HCT116 (cell line): Measurements from ENCODE around the gene PPP3R1. TPM values are rescaled to one million over a fixed set of nuclear protein-coding genes. Genes with fewer than 3 reads are reported as not detected.

ENCODE experiments used
- ATAC-seq: fragments of 200-7000 bp; cut with Tn5 transposase; 2 replicates; pipeline ENCODE4 v1.9.1; 2020; ENCODE audit warnings: mild to moderate bottlenecking, moderate library complexity
- BruUV-seq: library from RNA; stranded (reverse); fragments of 400-500 nt; replicated peaks from 2 replicates; lab custom pipeline; 2021; lab: Mats Ljungman, UMichigan
- CTCF ChIA-PET: fragments of 300-600 bp; sonication (Branson Sonifier 250); formaldehyde crosslinking; loops from one replicate; lab custom pipeline; 2021; ENCODE audit warnings: antibody characterized with exemption; lab: Charles Lee
- POLR2A ChIA-PET: fragments of 300-600, 350-600 bp; sonication (Branson Sonifier 250); formaldehyde crosslinking; loops from one replicate; lab custom pipeline; 2021; ENCODE audit warnings: antibody characterized with exemption; lab: Charles Lee
- RAD21 ChIA-PET, 2 experiments: fragments of 300-600 bp; sonication (Branson Sonifier 250); formaldehyde crosslinking; loops; one replicate each; lab custom pipeline; 2023; ENCODE audit warnings: low total read pairs in 2 of 2; ENCODE audit not compliant: uncharacterized antibody in 2 of 2, unreplicated experiment in 2 of 2, low non-redundant PET in 1 of 2; lab: Charles Lee
- DNase-seq: peaks from one replicate; pipeline ENCODE4 v3.0.0-alpha.2; 2010; ENCODE audit warnings: low read depth, low spot score
- H2AFZ ChIP-seq: fragments of 200-600 bp; shearing (Covaris generic), sonication (generic); 2 replicates; pipeline ENCODE4 v1.6.1; 2017; ENCODE audit warnings: low read depth, mixed run types, mixed read lengths, antibody characterized with exemption, low read length; ENCODE audit not compliant: poor library complexity, severe bottlenecking
- H3K27ac ChIP-seq: 2 replicates; pipeline ENCODE4 v1.5.1; 2012; ENCODE audit warnings: low read depth, low read length
- H3K27me3 ChIP-seq: fragments of 200-600 bp; sonication (generic); 2 replicates; pipeline ENCODE4 v1.6.1; 2016; ENCODE audit warnings: mixed run types, low read length, mixed read lengths; ENCODE audit not compliant: insufficient read depth
- H3K36me3 ChIP-seq, 2 experiments: fragments of 200-500 bp in 1 of 2; fragments of 200-600 bp in 1 of 2; sonication (Bioruptor generic) in 1 of 2; sonication (generic) in 1 of 2; 2 replicates each; pipeline versions ENCODE4 v1.5.1 to v1.6.1; 2014 to 2016; ENCODE audit warnings: low read length in 2 of 2, inconsistent platforms in 1 of 2, mixed read lengths in 1 of 2, mixed run types in 1 of 2; ENCODE audit not compliant: insufficient read depth in 2 of 2, control insufficient read depth in 1 of 2
- H3K4me1 ChIP-seq, 2 experiments: fragments of 200-600 bp in 1 of 2; sonication (generic) in 1 of 2; 2 replicates each; pipeline versions ENCODE4 v1.5.1 to v1.6.1; 2012 to 2017; ENCODE audit warnings: low read length in 2 of 2, inconsistent platforms in 1 of 2, mild to moderate bottlenecking in 1 of 2, mixed read lengths in 1 of 2, mixed run types in 1 of 2, moderate library complexity in 1 of 2; ENCODE audit not compliant: insufficient read depth in 2 of 2, control insufficient read depth in 1 of 2
- H3K4me2 ChIP-seq: fragments of 200-600 bp; sonication (generic); 2 replicates; pipeline ENCODE4 v1.6.1; 2017; ENCODE audit warnings: mixed run types, low read length, mixed read lengths
- H3K4me3 ChIP-seq, 2 experiments: fragments of 200-600 bp in 1 of 2; sonication (generic) in 1 of 2; replicated peaks in 1 of 2; 2 replicates each; pipeline ENCODE4 v1.5.1; 2011 to 2016; ENCODE audit warnings: low read length in 2 of 2, control low read depth in 1 of 2, low read depth in 1 of 2, mild to moderate bottlenecking in 1 of 2, mixed read lengths in 1 of 2, mixed run types in 1 of 2
- H3K79me2 ChIP-seq: fragments of 200-600 bp; sonication (generic); 2 replicates; pipeline ENCODE4 v1.6.1; 2017; ENCODE audit warnings: mild to moderate bottlenecking, mixed run types, low read length, moderate library complexity, mixed read lengths; ENCODE audit not compliant: insufficient read depth
- H3K9ac ChIP-seq: fragments of 200-600 bp; sonication (generic); 2 replicates; pipeline ENCODE4 v1.6.1; 2016; ENCODE audit warnings: low read length, mixed read lengths
- H3K9me2 ChIP-seq: fragments of 200-600 bp; sonication (generic), shearing (Covaris generic); 2 replicates; pipeline ENCODE4 v1.6.1; 2017; ENCODE audit warnings: mixed run types, mild to moderate bottlenecking, moderate library complexity; ENCODE audit not compliant: insufficient read depth
- H3K9me3 ChIP-seq, 2 experiments: fragments of 200-500 bp in 1 of 2; fragments of 200-600 bp in 1 of 2; sonication (Bioruptor generic) in 1 of 2; sonication (generic) in 1 of 2; 2 replicates each; pipeline ENCODE4 v1.6.1; 2014 to 2017; ENCODE audit warnings: low read length in 2 of 2, mixed read lengths in 2 of 2, inconsistent platforms in 1 of 2, low read depth in 1 of 2, mild to moderate bottlenecking in 1 of 2, mixed run types in 1 of 2, moderate library complexity in 1 of 2; ENCODE audit not compliant: control insufficient read depth in 1 of 2, insufficient read depth in 1 of 2
- H4K20me1 ChIP-seq: fragments of 200-600 bp; sonication (generic), shearing (Covaris generic); 2 replicates; pipeline ENCODE4 v1.6.1; 2017; ENCODE audit warnings: mixed run types, mild to moderate bottlenecking, moderate library complexity; ENCODE audit not compliant: insufficient read depth
- EGR1 ChIP-seq: IDR thresholded peaks from 2 replicates; pipeline ENCODE4 v1.6.1; 2012; ENCODE audit warnings: low read depth
- ELF1 ChIP-seq: IDR thresholded peaks from 2 replicates; pipeline ENCODE4 v1.6.1; 2012; ENCODE audit warnings: low read depth, borderline replicate concordance
- FOSL1 ChIP-seq: IDR thresholded peaks from 2 replicates; pipeline ENCODE4 v1.6.1; 2012; ENCODE audit warnings: low read depth
- POLR2A ChIP-seq: IDR thresholded peaks from 2 replicates; pipeline ENCODE4 v1.7.0; 2011; ENCODE audit warnings: borderline replicate concordance; ENCODE audit not compliant: insufficient read depth, insufficient read length; ENCODE audit errors: extremely low read depth
- SIN3A ChIP-seq: IDR thresholded peaks from 2 replicates; pipeline ENCODE4 v1.6.1; 2012; ENCODE audit warnings: low read depth
- SP1 ChIP-seq: IDR thresholded peaks from 2 replicates; pipeline ENCODE4 v1.6.1; 2012; ENCODE audit warnings: low read depth
- SRF ChIP-seq: IDR thresholded peaks from 2 replicates; pipeline ENCODE4 v1.6.1; 2012; ENCODE audit warnings: low read depth
- ZFX ChIP-seq: fragments of 450-650 bp; IDR thresholded peaks from 2 replicates; pipeline ENCODE4 v1.6.1; 2017
- ZNF274 ChIP-seq: fragments of 200-500 bp; sonication (Bioruptor generic); IDR thresholded peaks from 2 replicates; pipeline ENCODE4 v1.6.1; 2014; ENCODE audit warnings: mild to moderate bottlenecking, low read depth, low read length, inconsistent platforms
- intact Hi-C: fragments of 100-400 bp; cut with micrococcal nuclease; formaldehyde crosslinking; loops from 2 replicates; pipeline ENCODE4 v1.10.0; 2022
- total RNA-seq: library from RNA; stranded (reverse); gene quantifications from one replicate; pipeline ENCODE4 v1.2.1, GENCODE V29; 2021; ENCODE audit not compliant: unreplicated experiment
- TF ChIP-seq, protein P1 (sequence below): IDR thresholded peaks from 2 replicates; pipeline ENCODE4 v1.6.1; 2011; ENCODE audit warnings: mild to moderate bottlenecking, low read length, moderate library complexity; ENCODE audit not compliant: insufficient replicate concordance; ENCODE audit errors: extremely low read depth
- TF ChIP-seq, protein P2 (sequence below): IDR thresholded peaks from 2 replicates; pipeline ENCODE4 v1.6.1; 2012
- TF ChIP-seq, protein P3 (sequence below): IDR thresholded peaks from 2 replicates; pipeline ENCODE4 v1.6.1; 2012; ENCODE audit warnings: low read depth

Gene PPP3R1
- total RNA-seq, 1 experiment from 2014 or later: 69.9 TPM

DNA sequence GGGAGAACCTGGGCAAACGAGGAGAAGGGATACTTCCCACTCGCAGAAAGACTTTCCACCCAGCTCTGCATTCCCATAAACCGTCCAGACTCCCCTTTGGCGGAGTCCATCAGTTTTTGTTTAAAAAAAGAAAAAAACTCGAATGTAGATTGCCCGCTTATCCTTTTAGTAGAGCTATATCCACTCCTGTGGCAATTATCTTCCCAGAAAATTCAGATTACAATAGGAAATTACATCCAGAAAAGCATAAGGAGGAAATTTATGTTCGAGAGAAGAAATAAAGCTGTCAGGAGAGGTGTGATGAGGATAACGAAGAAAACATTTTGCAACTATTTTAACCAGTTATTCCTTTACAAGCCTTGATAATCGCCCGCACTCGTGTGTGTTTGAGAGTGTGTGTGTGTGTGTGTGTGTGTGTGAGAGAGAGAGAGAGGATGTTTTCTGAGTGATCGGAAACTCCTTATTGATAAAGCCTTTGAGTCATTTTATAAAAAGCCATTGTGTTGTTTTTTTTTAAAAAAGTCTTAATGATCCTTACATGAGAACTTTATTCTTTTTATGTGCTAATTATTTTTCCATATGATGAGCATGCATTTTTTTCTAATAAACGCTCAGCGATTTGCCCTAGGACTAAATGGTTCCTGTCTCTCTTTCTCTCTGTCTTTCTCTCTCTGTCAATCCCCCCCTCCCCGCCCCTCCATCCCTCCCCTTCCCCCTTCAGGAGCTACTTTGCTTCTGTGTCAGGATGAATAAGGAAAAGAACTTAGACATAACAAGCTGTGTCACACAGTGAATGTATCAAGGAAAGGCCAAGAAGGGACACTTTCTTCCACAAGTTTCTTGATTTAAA lies 1.1 kb upstream of the PPP3R1 start (continued):
- TF ChIP-seq ZFX: no peak
- no peak for TF ChIP-seq SIN3A
- no peak for TF ChIP-seq FOSL1
- TF ChIP-seq, protein P1, sequence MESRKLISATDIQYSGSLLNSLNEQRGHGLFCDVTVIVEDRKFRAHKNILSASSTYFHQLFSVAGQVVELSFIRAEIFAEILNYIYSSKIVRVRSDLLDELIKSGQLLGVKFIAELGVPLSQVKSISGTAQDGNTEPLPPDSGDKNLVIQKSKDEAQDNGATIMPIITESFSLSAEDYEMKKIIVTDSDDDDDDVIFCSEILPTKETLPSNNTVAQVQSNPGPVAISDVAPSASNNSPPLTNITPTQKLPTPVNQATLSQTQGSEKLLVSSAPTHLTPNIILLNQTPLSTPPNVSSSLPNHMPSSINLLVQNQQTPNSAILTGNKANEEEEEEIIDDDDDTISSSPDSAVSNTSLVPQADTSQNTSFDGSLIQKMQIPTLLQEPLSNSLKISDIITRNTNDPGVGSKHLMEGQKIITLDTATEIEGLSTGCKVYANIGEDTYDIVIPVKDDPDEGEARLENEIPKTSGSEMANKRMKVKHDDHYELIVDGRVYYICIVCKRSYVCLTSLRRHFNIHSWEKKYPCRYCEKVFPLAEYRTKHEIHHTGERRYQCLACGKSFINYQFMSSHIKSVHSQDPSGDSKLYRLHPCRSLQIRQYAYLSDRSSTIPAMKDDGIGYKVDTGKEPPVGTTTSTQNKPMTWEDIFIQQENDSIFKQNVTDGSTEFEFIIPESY: no peak
- no peak for TF ChIP-seq POLR2A
- TF ChIP-seq SRF: no peak
- TF ChIP-seq SP1: 0 out of 2 replicates have a peak, but pooled peaks have one; percentile 13
- TF ChIP-seq ELF1: no peak
- TF ChIP-seq, protein P2, sequence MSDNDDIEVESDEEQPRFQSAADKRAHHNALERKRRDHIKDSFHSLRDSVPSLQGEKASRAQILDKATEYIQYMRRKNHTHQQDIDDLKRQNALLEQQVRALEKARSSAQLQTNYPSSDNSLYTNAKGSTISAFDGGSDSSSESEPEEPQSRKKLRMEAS: peak; percentile 29; the same call in 1 of the 2 replicates
- TF ChIP-seq EGR1: no peak
- no peak for TF ChIP-seq ZNF274

DNA sequence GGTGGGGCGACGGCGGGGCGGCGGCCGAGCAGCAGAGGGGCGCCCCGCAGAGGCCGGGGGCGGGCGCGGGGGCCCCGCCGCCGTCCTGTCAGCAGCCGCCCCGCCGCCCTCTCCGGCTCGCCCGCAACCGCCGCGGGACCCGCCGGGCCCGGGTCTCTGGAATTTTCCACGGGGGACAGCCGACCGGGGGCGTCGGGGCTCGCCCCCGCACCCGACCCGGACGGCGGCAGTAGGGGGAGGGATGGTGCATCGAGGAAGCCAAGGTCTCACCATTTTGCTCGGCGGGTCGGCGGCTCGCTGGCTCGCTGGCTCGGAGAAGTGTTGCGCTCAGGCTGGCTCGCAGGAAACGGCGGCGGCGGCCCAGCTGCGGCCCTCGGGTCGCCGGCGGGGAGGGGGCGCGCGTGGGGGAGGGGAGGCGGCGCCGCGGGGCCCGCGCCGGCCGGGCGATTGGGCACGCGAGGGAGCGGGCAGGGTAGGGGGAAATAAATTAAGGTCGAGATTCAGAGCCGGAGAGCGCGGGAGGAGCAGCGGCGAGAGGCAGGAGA lies 405 bp downstream of the PPP3R1 start:
- POLR2A ChIA-PET: interaction anchor here (0.9 kb wide), 2 partner anchors 10 to 34 kb away, joined by 3 read pairs; no protein-coding TSS in a partner anchor
- intact Hi-C loops: loop anchor here (2.0 kb wide), 1 partner anchor 95 kb away; the partner anchor contains the start of gene PNO1
- peak overlapping the region; percentile 79 for H3K4me2 ChIP-seq

More for the DNA sequence above, 405 bp downstream of the PPP3R1 start:
- DNase-seq (no peak), ATAC-seq (peak; percentile 26)
- peaks cover 7 to 22% of the 10 kb centered on the region in 2 experiments; a peak in 3 of 4 replicates for H3K4me1 ChIP-seq
- H2AFZ ChIP-seq: no peak overlapping the region
- H3K9me3 ChIP-seq: no peaks in the 10 kb centered on the region
- ChIA-PET CTCF (interaction anchor here (0.6 to 0.9 kb wide), 2 partner anchors 40 to 56 kb away, joined by 3 read pairs; no protein-coding TSS in a partner anchor), RAD21 (no interaction called here)
- H3K9ac ChIP-seq: peak overlapping the region; percentile 92
- H4K20me1 ChIP-seq: peaks cover 38% of the 10 kb centered on the region; the same call in 1 of the 2 replicates
- BruUV-seq: no TSS peak
- H3K27ac ChIP-seq: peak overlapping the region; percentile 83
- peak; percentile 52 for TF ChIP-seq ZFX
- TF ChIP-seq, protein P3, sequence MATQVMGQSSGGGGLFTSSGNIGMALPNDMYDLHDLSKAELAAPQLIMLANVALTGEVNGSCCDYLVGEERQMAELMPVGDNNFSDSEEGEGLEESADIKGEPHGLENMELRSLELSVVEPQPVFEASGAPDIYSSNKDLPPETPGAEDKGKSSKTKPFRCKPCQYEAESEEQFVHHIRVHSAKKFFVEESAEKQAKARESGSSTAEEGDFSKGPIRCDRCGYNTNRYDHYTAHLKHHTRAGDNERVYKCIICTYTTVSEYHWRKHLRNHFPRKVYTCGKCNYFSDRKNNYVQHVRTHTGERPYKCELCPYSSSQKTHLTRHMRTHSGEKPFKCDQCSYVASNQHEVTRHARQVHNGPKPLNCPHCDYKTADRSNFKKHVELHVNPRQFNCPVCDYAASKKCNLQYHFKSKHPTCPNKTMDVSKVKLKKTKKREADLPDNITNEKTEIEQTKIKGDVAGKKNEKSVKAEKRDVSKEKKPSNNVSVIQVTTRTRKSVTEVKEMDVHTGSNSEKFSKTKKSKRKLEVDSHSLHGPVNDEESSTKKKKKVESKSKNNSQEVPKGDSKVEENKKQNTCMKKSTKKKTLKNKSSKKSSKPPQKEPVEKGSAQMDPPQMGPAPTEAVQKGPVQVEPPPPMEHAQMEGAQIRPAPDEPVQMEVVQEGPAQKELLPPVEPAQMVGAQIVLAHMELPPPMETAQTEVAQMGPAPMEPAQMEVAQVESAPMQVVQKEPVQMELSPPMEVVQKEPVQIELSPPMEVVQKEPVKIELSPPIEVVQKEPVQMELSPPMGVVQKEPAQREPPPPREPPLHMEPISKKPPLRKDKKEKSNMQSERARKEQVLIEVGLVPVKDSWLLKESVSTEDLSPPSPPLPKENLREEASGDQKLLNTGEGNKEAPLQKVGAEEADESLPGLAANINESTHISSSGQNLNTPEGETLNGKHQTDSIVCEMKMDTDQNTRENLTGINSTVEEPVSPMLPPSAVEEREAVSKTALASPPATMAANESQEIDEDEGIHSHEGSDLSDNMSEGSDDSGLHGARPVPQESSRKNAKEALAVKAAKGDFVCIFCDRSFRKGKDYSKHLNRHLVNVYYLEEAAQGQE: no peak
- TF ChIP-seq, protein P1: no peak
- no peaks in the 10 kb centered on the region for H3K36me3 ChIP-seq
- no peaks in the 10 kb centered on the region for H3K27me3 ChIP-seq
- peaks cover 47% of the 10 kb centered on the region for H3K79me2 ChIP-seq
- H3K4me3 ChIP-seq: peak overlapping the region; percentile 63 to 92
- no peaks in the 10 kb centered on the region for H3K9me2 ChIP-seq
